ENCODE measurements around the gene ATG101. TPM values are rescaled to one million over a fixed set of nuclear protein-coding genes. Genes with fewer than 3 reads are reported as not detected.

ATG101 gene
- total and polyA plus RNA-seq, 3 donors from 2014 or later = 52.6 to 64.5 (median 64.5) TPM

DNA sequence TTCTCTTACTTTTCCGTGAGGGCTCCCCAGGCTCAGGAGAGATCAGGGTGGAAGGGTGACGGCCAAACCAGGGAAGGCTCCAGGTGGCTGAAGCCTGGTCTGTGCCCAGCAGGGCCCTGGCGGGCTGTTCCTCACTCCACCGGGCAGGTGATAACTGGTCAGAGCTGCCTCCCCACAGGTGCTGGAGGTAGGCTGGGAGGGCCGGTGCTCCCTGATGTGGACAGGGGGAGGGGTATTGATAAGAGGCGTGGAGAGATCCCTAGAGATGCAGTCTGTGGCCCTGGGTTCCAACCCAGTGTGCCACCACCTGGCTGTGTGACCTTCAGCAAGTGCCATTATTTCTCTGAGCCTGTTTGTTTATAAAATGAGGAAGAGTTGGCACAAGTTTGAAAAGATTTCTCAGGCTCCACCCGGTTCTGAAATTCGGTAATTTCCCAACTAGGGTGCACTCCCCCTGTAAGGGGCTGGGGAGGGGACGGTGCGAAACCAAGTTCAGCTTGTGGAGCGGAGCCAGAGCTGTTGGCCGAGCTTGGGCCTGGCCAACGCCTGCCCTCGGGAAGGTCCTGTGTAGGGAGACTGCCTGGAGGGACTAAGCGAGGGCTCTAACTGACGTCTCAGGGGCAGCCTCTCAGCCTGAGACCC is 19.5 kb upstream of the ATG101 start:
- Histone ChIP-seq H3K9me3 (no peaks in the 10 kb centered on the region), H3K36me3 (ENCODE audit: low read depth, missing control alignments) (no peaks in the 10 kb centered on the region), H3K4me3 (peak overlapping the region; percentile 72 to 80), H3K4me1 (peaks cover 44% of the 10 kb centered on the region), H3K27ac (peak overlapping the region; percentile 94 to 96), H3K27me3 (no peaks in the 10 kb centered on the region)
- 24 to 26% methylated on average over 15 to 16 of the region's 16 CpGs for whole genome bisulfite sequencing, 2 donors
- TF ChIP-seq POLR2A (IDR thresholded peaks at IDR 0.05) = no peak
- TF ChIP-seq, protein P1, sequence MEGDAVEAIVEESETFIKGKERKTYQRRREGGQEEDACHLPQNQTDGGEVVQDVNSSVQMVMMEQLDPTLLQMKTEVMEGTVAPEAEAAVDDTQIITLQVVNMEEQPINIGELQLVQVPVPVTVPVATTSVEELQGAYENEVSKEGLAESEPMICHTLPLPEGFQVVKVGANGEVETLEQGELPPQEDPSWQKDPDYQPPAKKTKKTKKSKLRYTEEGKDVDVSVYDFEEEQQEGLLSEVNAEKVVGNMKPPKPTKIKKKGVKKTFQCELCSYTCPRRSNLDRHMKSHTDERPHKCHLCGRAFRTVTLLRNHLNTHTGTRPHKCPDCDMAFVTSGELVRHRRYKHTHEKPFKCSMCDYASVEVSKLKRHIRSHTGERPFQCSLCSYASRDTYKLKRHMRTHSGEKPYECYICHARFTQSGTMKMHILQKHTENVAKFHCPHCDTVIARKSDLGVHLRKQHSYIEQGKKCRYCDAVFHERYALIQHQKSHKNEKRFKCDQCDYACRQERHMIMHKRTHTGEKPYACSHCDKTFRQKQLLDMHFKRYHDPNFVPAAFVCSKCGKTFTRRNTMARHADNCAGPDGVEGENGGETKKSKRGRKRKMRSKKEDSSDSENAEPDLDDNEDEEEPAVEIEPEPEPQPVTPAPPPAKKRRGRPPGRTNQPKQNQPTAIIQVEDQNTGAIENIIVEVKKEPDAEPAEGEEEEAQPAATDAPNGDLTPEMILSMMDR (IDR thresholded peaks at IDR 0.05) = no peak
- DNase-seq = no peak
- intact Hi-C loops (cut with DNase I; ENCODE audit: low total_unique reads) = no loop called here

DNA sequence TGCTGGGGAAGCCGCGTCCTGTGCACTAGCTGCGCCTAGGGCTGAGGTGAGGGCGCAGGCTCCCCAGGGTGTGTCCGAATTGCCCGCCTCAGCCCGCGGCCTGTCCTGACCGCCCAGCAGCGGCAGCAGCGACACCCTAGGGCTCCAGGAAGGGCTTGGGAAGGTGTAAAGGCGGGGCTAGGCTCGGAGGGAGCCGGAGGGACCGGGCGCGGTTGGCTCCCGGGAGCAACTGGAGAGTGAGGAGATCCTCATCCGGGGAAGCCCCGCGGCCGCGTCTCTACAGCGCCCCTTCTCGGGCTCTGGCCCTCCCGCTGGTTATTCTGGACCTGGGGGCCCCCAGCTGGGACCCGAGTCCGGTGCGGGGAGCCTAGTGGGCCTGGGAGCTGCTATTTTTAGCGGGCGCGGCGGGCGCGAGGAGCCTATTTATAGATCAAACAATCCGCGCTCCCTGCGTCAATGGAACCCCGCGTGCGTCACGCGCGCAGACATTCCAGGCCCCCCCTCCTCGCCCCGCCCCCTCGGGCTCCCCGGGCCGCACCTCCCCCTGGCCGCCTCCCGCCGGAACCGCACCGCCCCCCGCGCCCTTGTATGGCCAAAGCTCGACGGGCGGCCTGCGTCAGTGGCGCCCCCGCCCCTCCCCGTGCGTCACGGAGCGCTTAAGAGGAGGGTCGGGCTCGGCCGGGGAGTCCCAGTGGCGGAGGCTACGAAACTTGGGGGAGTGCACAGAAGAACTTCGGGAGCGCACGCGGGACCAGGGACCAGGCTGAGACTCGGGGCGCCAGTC is 18.8 kb upstream of the ATG101 start, which contains the start of gene NR4A1:
TSS of gene NR4A1 (plus strand) at position 685 of the 784 bp plus-strand sequence. CDS start 2,887 bp downstream, outside the sequence.
- H3K4me1 ChIP-seq = peaks cover 37% of the 10 kb centered on the region
- no peaks in the 10 kb centered on the region for H3K36me3 ChIP-seq (ENCODE audit: low read depth, missing control alignments)
- intact Hi-C loops (cut with DNase I; ENCODE audit: low total_unique reads) = no loop called here
- 1 to 2% methylated on average over 13 to 57 of the region's 77 CpGs for WGBS, 2 donors
- peak within 1 kb of the TSS; percentile 94 to 96 for H3K27ac ChIP-seq
- no peaks in the 10 kb centered on the region for H3K9me3 ChIP-seq
- H3K27me3 ChIP-seq = no peaks in the 10 kb centered on the region
- peak; percentile 98 for DNase-seq
- peak; percentile 96 for TF ChIP-seq POLR2A (IDR thresholded peaks at IDR 0.05)
- TF ChIP-seq, protein P1 (IDR thresholded peaks at IDR 0.05) = no peak
- peak within 1 kb of the TSS; percentile 72 to 80 for H3K4me3 ChIP-seq

DNA sequence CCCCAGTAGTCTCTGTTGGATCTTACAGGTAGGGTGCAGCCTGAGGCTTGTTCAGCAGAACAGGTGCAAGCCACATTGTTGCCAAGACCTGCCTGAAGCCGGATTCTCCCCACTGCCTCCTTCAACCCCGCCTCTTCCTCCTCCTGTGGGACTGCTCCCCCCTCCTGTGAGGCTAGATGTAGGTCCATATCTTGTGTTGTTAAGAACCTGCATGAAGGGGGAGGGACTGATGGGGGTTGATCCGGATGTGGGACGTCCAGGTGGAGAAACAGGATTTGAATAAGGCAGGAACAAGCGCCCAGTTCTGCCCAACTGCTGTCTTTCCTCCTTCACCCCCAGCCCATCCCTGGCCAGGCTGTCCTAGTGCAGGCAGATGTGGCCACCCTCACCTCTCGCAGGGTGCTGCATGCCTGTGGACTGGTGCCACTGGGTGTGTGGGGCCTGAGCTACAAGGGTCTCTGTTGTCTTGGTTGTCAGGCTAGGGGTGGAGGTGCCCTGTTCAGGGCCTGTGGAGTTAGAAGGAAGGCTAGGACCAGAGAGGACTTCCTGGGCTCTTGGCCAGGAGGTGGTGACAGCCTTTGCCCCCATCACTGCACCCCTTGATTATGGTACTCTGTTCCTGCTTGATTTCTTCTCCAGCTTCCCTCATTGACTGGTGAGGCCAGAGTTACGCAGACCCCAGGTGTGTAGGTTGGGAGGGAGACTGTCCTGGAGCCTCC is 17.2 kb upstream of the ATG101 start:
- H3K36me3 ChIP-seq (ENCODE audit: low read depth, missing control alignments) = no peaks in the 10 kb centered on the region
- 49% methylated on average over 7 of the region's 7 CpGs for WGBS, 2 donors
- H3K4me1 ChIP-seq = peaks cover 37% of the 10 kb centered on the region
- peak overlapping the region; percentile 72 to 80 for H3K4me3 ChIP-seq
- peak overlapping the region; percentile 94 to 96 for H3K27ac ChIP-seq
- no peak for DNase-seq
- H3K27me3 ChIP-seq = no peaks in the 10 kb centered on the region
- TF ChIP-seq, protein P1 (IDR thresholded peaks at IDR 0.05) = no peak
- no peak for TF ChIP-seq POLR2A (IDR thresholded peaks at IDR 0.05)
- intact Hi-C loops (cut with DNase I; ENCODE audit: low total_unique reads) = no loop called here
- H3K9me3 ChIP-seq = no peaks in the 10 kb centered on the region

DNA sequence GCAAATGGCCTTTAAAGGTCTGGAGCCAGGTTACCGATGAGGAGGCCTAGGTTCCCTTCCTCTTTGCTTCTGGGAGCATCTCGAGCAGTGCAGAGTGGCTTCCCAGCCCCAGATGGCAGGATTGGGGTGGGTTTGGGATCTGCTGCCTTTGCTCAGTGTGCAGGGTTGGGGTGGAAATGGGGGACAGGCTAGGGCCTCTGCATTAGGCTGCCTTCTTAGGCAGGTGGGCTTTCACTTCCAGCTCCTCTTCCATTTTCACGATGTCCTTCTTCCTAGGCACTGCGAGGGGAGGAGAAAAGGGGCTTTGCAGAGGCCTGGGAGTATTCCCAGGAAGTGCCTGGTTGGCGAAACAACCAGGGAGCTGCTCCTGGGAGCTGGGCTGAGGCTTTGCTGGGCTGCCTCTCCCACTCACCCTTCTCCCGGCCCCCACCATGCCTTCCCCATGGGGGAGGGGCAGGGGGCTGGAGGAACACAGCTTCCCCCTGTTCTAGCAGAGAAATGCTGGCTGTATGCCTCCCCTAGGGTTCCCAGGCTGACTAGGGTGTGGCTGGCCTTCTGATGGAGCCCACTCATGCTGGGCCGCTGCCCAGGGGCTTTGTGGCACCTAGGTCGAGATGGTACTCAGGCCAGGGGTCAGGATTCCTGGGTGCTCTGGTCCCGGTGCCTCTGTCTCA is 16.1 kb upstream of the ATG101 start:
- Histone ChIP-seq H3K36me3 (ENCODE audit: low read depth, missing control alignments) (no peaks in the 10 kb centered on the region), H3K27ac (peak overlapping the region; percentile 94 to 96), H3K4me3 (peak overlapping the region; percentile 72 to 80), H3K4me1 (peaks cover 37% of the 10 kb centered on the region), H3K27me3 (no peaks in the 10 kb centered on the region), H3K9me3 (no peaks in the 10 kb centered on the region)
- no peak for DNase-seq
- 79 to 87% methylated on average over 8 to 9 of the region's 9 CpGs for WGBS, 2 donors
- intact Hi-C loops (cut with DNase I; ENCODE audit: low total_unique reads) = no loop called here
- TF ChIP-seq, protein P1 (IDR thresholded peaks at IDR 0.05) = no peak
- no peak for TF ChIP-seq POLR2A (IDR thresholded peaks at IDR 0.05)
